ENCODE data around the gene MSH3. TPM values are rescaled to one million over a fixed set of nuclear protein-coding genes. Genes with fewer than 3 reads are reported as not detected.

Gene MSH3
- polyA plus RNA-seq, 2 of the 4 experiments (the other 2 are of a cell fraction) = 9.3 to 13.1 TPM

GRCh38 chr5:80608731-80609130 is 45.7 kb upstream of the MSH3 start:
- ATAC-seq = no peak
- TF ChIP-seq FOSL2 (IDR thresholded peaks at IDR 0.05) (no peak), FOSL2 (CRISPR knock-in tag; IDR thresholded peaks at IDR 0.05) (no peak), CTCF (IDR thresholded peaks at IDR 0.05) (no peak)
- Histone ChIP-seq H3K4me3 (no peak overlapping the region), H3K27ac (no peak overlapping the region), H3K9me3 (no peaks in the 10 kb centered on the region), H3K4me1 (no peaks in the 10 kb centered on the region), H3K4me2 (no peak overlapping the region)
- POLR2A ChIA-PET = no interaction called here
- WGBS (ENCODE audit: missing lambda C conversion rate) = 97% methylated on average over 1 of the region's 1 CpG
- no peak for DNase-seq (ENCODE audit: low read depth in 1 of 2, low spot score in 1 of 2)
- CTCF ChIA-PET = no interaction called here
- FAIRE-seq = no peak

- CTCF ChIA-PET = interaction anchor here (1.0 kb wide), 1 partner anchor 21 kb away, joined by 3 read pairs; no protein-coding TSS in a partner anchor
- Histone ChIP-seq H3K27ac (no peak overlapping the region), H3K4me2 (no peak overlapping the region), H3K4me1 (no peaks in the 10 kb centered on the region), H3K9me3 (no peaks in the 10 kb centered on the region), H3K4me3 (no peak overlapping the region)
- POLR2A ChIA-PET = no interaction called here
- FAIRE-seq = no peak
- no peak for DNase-seq (ENCODE audit: low read depth in 1 of 2, low spot score in 1 of 2)
- WGBS (ENCODE audit: missing lambda C conversion rate) = 46% methylated on average over 1 of the region's 1 CpG
- TF ChIP-seq MAFK (IDR thresholded peaks at IDR 0.05; ENCODE audit: partially characterized antibody) (no peak), RARB (CRISPR knock-in tag; IDR thresholded peaks at IDR 0.05) (no peak), ESRRA (IDR thresholded peaks at IDR 0.05; ENCODE audit: borderline replicate concordance, low read length) (no peak), ZNF302 (CRISPR knock-in tag; IDR thresholded peaks at IDR 0.05) (no peak), HOXB5 (CRISPR knock-in tag; IDR thresholded peaks at IDR 0.05) (no peak), ZC3H11A (IDR thresholded peaks at IDR 0.05) (no peak), CHD4 (IDR thresholded peaks at IDR 0.05; ENCODE audit: borderline replicate concordance) (no peak), KDM1A (IDR thresholded peaks at IDR 0.05; ENCODE audit: low read depth) (no peak), EHMT2 (IDR thresholded peaks at IDR 0.05; ENCODE audit: low read depth) (no peak), ELK1 (IDR thresholded peaks at IDR 0.05; ENCODE audit: low read depth, low read length) (no peak), POLR2A (IDR thresholded peaks at IDR 0.05; ENCODE audit: low read length) (no peak), GATA3 (IDR thresholded peaks at IDR 0.05; ENCODE audit: borderline replicate concordance) (no peak), BCL3 (IDR thresholded peaks at IDR 0.05) (no peak)
- ATAC-seq = no peak
These were observed 44.8 kb upstream of the MSH3 start for GRCh38 chr5:80609692-80610091.

- WGBS (ENCODE audit: missing lambda C conversion rate) = 78% methylated on average over 17 of the region's 17 CpGs
- FAIRE-seq (no peak), ATAC-seq (no peak), DNase-seq (ENCODE audit: low read depth in 1 of 2, low spot score in 1 of 2) (no peak)
- Histone ChIP-seq H3K4me3 (no peak overlapping the region), H3K9me3 (no peaks in the 10 kb centered on the region), H3K4me2 (no peak overlapping the region), H3K27ac (no peak overlapping the region), H3K4me1 (no peaks in the 10 kb centered on the region)
- CTCF ChIA-PET = interaction anchor here (0.8 kb wide), 1 partner anchor 75 kb away, joined by 3 read pairs; no protein-coding TSS in a partner anchor
- POLR2A ChIA-PET = no interaction called here
- TF ChIP-seq POLR2AphosphoS2 (conservative IDR thresholded peaks at IDR 0.05; ENCODE audit: low read length) (no peak), RARB (CRISPR knock-in tag; IDR thresholded peaks at IDR 0.05) (no peak), HDAC2 (IDR thresholded peaks at IDR 0.05) (no peak), NPAS2 (CRISPR knock-in tag; IDR thresholded peaks at IDR 0.05; ENCODE audit: borderline replicate concordance) (no peak), NFE2L2 (conservative IDR thresholded peaks at IDR 0.05; ENCODE audit: low read length) (no peak), SREBF2 (IDR thresholded peaks at IDR 0.05) (no peak), FOSL2 (IDR thresholded peaks at IDR 0.05) (no peak), FOSL2 (CRISPR knock-in tag; IDR thresholded peaks at IDR 0.05) (no peak), TP53 (CRISPR knock-in tag; IDR thresholded peaks at IDR 0.05) (no peak), ZSCAN20 (CRISPR knock-in tag; IDR thresholded peaks at IDR 0.05) (no peak), MAFK (IDR thresholded peaks at IDR 0.05; ENCODE audit: partially characterized antibody) (no peak), HES2 (IDR thresholded peaks at IDR 0.05) (no peak), ZNF302 (CRISPR knock-in tag; IDR thresholded peaks at IDR 0.05) (no peak), NR3C1 (IDR thresholded peaks at IDR 0.05) (no peak), RNF2 (IDR thresholded peaks at IDR 0.05; ENCODE audit: borderline replicate concordance, low read depth) (no peak), KDM1A (IDR thresholded peaks at IDR 0.05; ENCODE audit: low read depth) (no peak), RAD21 (conservative IDR thresholded peaks at IDR 0.05 in 1 of 2, IDR thresholded peaks at IDR 0.05 in 1 of 2) (no peak)
These were observed 39.1 kb upstream of the MSH3 start for GRCh38 chr5:80615266-80615914.
